OCI-LY7 (cell line): ENCODE measurements around the gene CIAO3. TPM values are rescaled to one million over a fixed set of nuclear protein-coding genes. Genes with fewer than 3 reads are reported as not detected.
A peak's percentile ranks its signal among the peaks of the same experiment; 100 is the strongest.
"Not testable (repeated sequence)": the region's sequence is repeated elsewhere in the genome, so short reads cannot be mapped to it uniquely, and the experiment has no call there.

ENCODE experiments used
- BruUV-seq: library from RNA; stranded (reverse); fragments of 400-500 nt; replicated peaks from 2 replicates; lab custom pipeline; 2021; lab: Mats Ljungman, UMichigan
- CTCF ChIA-PET: fragments of 300-600 bp; sonication (Branson Sonifier 250); formaldehyde crosslinking; loops from one replicate; lab custom pipeline; 2022; ENCODE audit warnings: antibody characterized with exemption; ENCODE audit not compliant: unreplicated experiment; lab: Charles Lee
- POLR2A ChIA-PET: fragments of 300-600 bp; sonication (Branson Sonifier 250); formaldehyde crosslinking; loops from one replicate; lab custom pipeline; 2022; ENCODE audit warnings: antibody characterized with exemption; lab: Charles Lee
- DNase-seq: peaks from one replicate; pipeline ENCODE4 v3.0.0-alpha.2; 2015; ENCODE audit warnings: low spot score
- H2AFZ ChIP-seq: fragments of 200-600 bp; sonication (generic), shearing (Covaris generic); 2 replicates; pipeline ENCODE4 v1.6.1; 2014; ENCODE audit warnings: mild to moderate bottlenecking, antibody characterized with exemption, low read length, moderate library complexity
- H3K27ac ChIP-seq: fragments of 200-600 bp; sonication (generic); 2 replicates; pipeline ENCODE4 v1.5.1; 2014; ENCODE audit warnings: mixed run types, low read depth, mild to moderate bottlenecking, moderate library complexity, low read length, inconsistent platforms; ENCODE audit not compliant: poor library complexity, severe bottlenecking
- H3K36me3 ChIP-seq: fragments of 200-600 bp; sonication (generic); 2 replicates; pipeline ENCODE4 v1.6.1; 2014; ENCODE audit warnings: mild to moderate bottlenecking, antibody characterized with exemption, low read length, moderate library complexity, mixed read lengths; ENCODE audit not compliant: insufficient read depth
- H3K4me1 ChIP-seq: fragments of 200-600 bp; sonication (generic); 2 replicates; pipeline ENCODE4 v1.5.1; 2014; ENCODE audit warnings: mild to moderate bottlenecking, low read length; ENCODE audit not compliant: insufficient read depth, poor library complexity, severe bottlenecking
- H3K4me2 ChIP-seq: fragments of 200-600 bp; sonication (generic); 2 replicates; pipeline ENCODE4 v1.6.1; 2014; ENCODE audit warnings: mild to moderate bottlenecking, low read length
- H3K4me3 ChIP-seq: fragments of 200-600 bp; sonication (generic); 2 replicates; pipeline ENCODE4 v1.5.1; 2014; ENCODE audit warnings: mild to moderate bottlenecking, low read depth, low read length; ENCODE audit not compliant: poor library complexity, severe bottlenecking
- H3K79me2 ChIP-seq: fragments of 200-600 bp; sonication (generic); 2 replicates; pipeline ENCODE4 v1.6.1; 2016; ENCODE audit warnings: low read depth, mild to moderate bottlenecking, low read length, moderate library complexity, mixed read lengths; ENCODE audit not compliant: insufficient read depth
- H3K9me2 ChIP-seq: fragments of 200-600 bp; sonication (generic); 2 replicates; pipeline ENCODE4 v1.6.1; 2016; ENCODE audit warnings: mild to moderate bottlenecking, low read length, mixed read lengths; ENCODE audit not compliant: insufficient read depth
- H3K9me3 ChIP-seq: fragments of 200-600 bp; sonication (generic); 2 replicates; pipeline ENCODE4 v1.6.1; 2014; ENCODE audit warnings: mild to moderate bottlenecking, mixed run types, low read length, mixed read lengths
- H4K20me1 ChIP-seq: fragments of 200-600 bp; sonication (generic); 2 replicates; pipeline ENCODE4 v1.6.1; 2014; ENCODE audit warnings: mild to moderate bottlenecking, antibody characterized with exemption, low read length, moderate library complexity, mixed read lengths; ENCODE audit not compliant: insufficient read depth
- CTCF ChIP-seq: fragments of 200-600 bp; sonication (generic); conservative IDR thresholded peaks from 2 replicates; pipeline ENCODE4 v1.5.1; 2014; ENCODE audit warnings: mild to moderate bottlenecking, antibody characterized with exemption, low read length, moderate library complexity, mixed read lengths
- EZH2phosphoT487 ChIP-seq: fragments of 200-600 bp; sonication (generic); IDR thresholded peaks from 2 replicates; pipeline ENCODE4 v1.6.1; 2018; ENCODE audit warnings: low read depth, borderline replicate concordance, mild to moderate bottlenecking, mixed run types, antibody characterized with exemption, low read length, moderate library complexity, mixed read lengths
- intact Hi-C: fragments of 100-400 bp; cut with micrococcal nuclease; formaldehyde crosslinking; loops from one replicate; pipeline ENCODE4 v1.10.0; 2022; ENCODE audit not compliant: unreplicated experiment
- total RNA-seq, 2 experiments: library from RNA; depleted of rRNA in 1 of 2; stranded (reverse); fragments of >200 nt in 1 of 2; shearing (Covaris generic) in 1 of 2; gene quantifications; 2 replicates each; pipeline ENCODE4 v1.2.3, GENCODE V29; 2014 to 2022

Gene CIAO3
- total RNA-seq, 2 experiments from 2014 or later: 156 to 169 TPM

GRCh38 chr16:712740-713250, 28.0 kb downstream of the CIAO3 start:
- H3K79me2 ChIP-seq, BruUV-seq, H3K9me2 ChIP-seq, intact Hi-C loops, H3K27ac ChIP-seq, H4K20me1 ChIP-seq, H3K9me3 ChIP-seq, H3K4me2 ChIP-seq, H2AFZ ChIP-seq, H3K36me3 ChIP-seq, H3K4me3 ChIP-seq: not testable (repeated sequence)
- DNase-seq: peak; percentile 67
- peaks cover 17% of the 10 kb centered on the region for H3K4me1 ChIP-seq
- CTCF ChIA-PET: interaction anchor here (0.6 kb wide), 1 partner anchor 15 kb away, joined by 3 read pairs; no protein-coding TSS in a partner anchor
- POLR2A ChIA-PET: interaction anchor here (0.7 to 1.0 kb wide), 2 partner anchors 9 to 27 kb away, joined by 3 to 6 read pairs; no protein-coding TSS in a partner anchor
- peak; percentile 73 for TF ChIP-seq CTCF

GRCh38 chr16:711548-712320, 29.1 kb downstream of the CIAO3 start:
- POLR2A ChIA-PET: interaction anchor here (0.7 to 1.0 kb wide), 2 partner anchors 10 to 28 kb away, joined by 3 to 6 read pairs; no protein-coding TSS in a partner anchor
- Histone ChIP-seq H2AFZ (no peak overlapping the region), H3K4me2 (no peak overlapping the region)

More at GRCh38 chr16:711548-712320, 29.1 kb downstream of the CIAO3 start:
- peaks cover 17% of the 10 kb centered on the region for H3K4me1 ChIP-seq
- H3K9me3 ChIP-seq: no peaks in the 10 kb centered on the region
- no peak overlapping the region for H3K27ac ChIP-seq
- no peaks in the 10 kb centered on the region for H3K36me3 ChIP-seq
- TF ChIP-seq EZH2phosphoT487 (no peak), CTCF (peak; percentile 84)
- H3K79me2 ChIP-seq: no peaks in the 10 kb centered on the region
- DNase-seq: peak; percentile 82
- BruUV-seq: no TSS peak
- no peaks in the 10 kb centered on the region for H3K9me2 ChIP-seq
- H3K4me3 ChIP-seq: no peak overlapping the region
- H4K20me1 ChIP-seq: no peaks in the 10 kb centered on the region
- CTCF ChIA-PET: interaction anchor here (0.6 kb wide), 1 partner anchor 19 kb away, joined by 4 read pairs; no protein-coding TSS in a partner anchor
- intact Hi-C loops: loop anchor here (1.0 kb wide), 1 partner anchor 74 kb away; no protein-coding TSS in a partner anchor
